Central memory CD8-positive, alpha-beta T cell (primary cell): ENCODE measurements around the gene OSBP.
A peak's percentile ranks its signal among the peaks of the same experiment; 100 is the strongest.

Experiments used
- ATAC-seq: fragments of 150-1000 bp; cut with Tn5 transposase; replicated peaks from 2 replicates; pipeline ENCODE4 v1.10.0; 2022; ENCODE audit warnings: mild to moderate bottlenecking, moderate FRiP score, moderate number of reproducible peaks; ENCODE audit not compliant: poor library complexity, severe bottlenecking; ENCODE audit errors: extremely low read depth
- DNase-seq, 2 donors: peaks; one replicate each; pipeline ENCODE4 v3.0.0; 2021; ENCODE audit warnings: low spot score in 2 of 2
- H3K27ac Mint-ChIP-seq: one replicate; pipeline ENCODE4 v1.8.0; 2022; ENCODE audit warnings: low read depth, mild to moderate bottlenecking, moderate library complexity, mixed read lengths
- H3K27me3 Mint-ChIP-seq: one replicate; pipeline ENCODE4 v1.8.0; 2022; ENCODE audit warnings: mixed read lengths
- H3K36me3 Mint-ChIP-seq: one replicate; pipeline ENCODE4 v1.8.0; 2022; ENCODE audit warnings: mild to moderate bottlenecking, moderate library complexity, mixed read lengths; ENCODE audit not compliant: insufficient read depth
- H3K4me1 Mint-ChIP-seq: one replicate; pipeline ENCODE4 v1.8.0; 2022; ENCODE audit warnings: mixed read lengths
- H3K4me3 Mint-ChIP-seq: one replicate; pipeline ENCODE4 v1.8.0; 2022; ENCODE audit warnings: mild to moderate bottlenecking, moderate library complexity, mixed read lengths
- H3K9me3 Mint-ChIP-seq: one replicate; pipeline ENCODE4 v1.8.0; 2022; ENCODE audit warnings: mixed read lengths

OSBP gene

DNA sequence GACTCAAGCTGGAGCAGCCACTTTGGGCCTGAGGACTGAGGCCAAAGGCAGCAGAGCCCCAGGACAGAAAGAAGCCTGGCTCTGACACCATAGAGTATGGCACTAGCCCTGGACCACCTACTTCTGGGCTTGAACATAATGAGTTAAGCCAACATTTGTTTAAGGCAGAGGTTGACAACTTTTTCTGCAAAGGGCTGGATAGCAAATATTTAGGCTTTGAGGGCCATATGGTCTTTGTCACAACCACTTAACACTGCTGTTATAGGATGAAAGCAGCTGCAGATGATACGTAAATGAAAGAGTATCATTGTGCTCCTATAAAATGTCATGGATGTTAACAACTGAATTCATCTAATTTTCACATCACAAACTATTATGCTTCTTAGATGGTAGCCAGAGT is 16.6 kb downstream of the OSBP start:
- H3K9me3 Mint-ChIP-seq, result no peaks in the 10 kb centered on the region
- no peak overlapping the region for H3K27ac Mint-ChIP-seq
- peaks cover 77% of the 10 kb centered on the region for H3K36me3 Mint-ChIP-seq
- ATAC-seq (no peak), DNase-seq (no peak)
- H3K4me1 Mint-ChIP-seq, result peaks cover 19% of the 10 kb centered on the region
- H3K4me3 Mint-ChIP-seq, result no peak overlapping the region
- H3K27me3 Mint-ChIP-seq, result no peaks in the 10 kb centered on the region

DNA sequence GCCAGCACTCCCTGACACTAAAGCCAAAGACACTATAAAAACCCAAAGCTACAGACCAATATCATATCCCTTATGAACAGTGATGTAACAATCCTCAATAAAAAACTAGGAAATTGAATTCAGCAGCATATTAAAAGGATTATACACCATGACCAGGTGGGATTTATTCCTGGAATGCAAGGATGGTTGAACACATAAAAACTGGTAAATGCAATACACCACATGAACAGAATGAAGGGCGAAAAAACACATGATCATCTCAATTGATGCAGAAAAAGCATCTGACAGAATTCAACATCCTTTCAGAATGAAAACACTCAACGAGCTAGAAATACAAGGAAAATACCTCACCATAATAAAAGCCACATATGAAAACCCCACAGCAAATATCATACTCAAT is 31.3 kb downstream of the OSBP start:
- Mint-ChIP-seq H3K9me3 (peaks cover 7% of the 10 kb centered on the region), H3K36me3 (peaks cover 65% of the 10 kb centered on the region), H3K4me1 (peaks cover 8% of the 10 kb centered on the region), H3K27ac (no peak overlapping the region), H3K4me3 (no peak overlapping the region), H3K27me3 (no peaks in the 10 kb centered on the region)
- ATAC-seq (no peak), DNase-seq (no peak)

DNA sequence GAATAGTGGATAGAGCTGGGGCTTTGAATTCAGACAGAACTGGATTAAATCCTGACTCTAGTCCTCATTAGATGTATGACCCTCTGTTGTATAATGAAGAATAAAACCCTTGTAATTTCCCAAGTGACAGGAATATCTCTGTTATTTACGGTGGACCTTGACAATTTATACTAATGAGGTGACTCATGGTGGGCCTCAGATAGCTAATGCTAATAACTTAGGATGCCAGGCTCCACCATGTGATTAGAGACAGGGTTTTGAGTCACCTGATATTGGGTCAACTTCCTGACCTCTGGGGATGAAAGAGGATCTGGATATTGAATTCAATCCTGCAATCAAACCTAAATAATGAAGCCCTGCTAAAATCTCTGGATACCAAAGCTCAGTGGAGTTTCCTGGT is 33.6 kb downstream of the OSBP start:
- Mint-ChIP-seq H3K27me3 (no peaks in the 10 kb centered on the region), H3K9me3 (peaks cover 7% of the 10 kb centered on the region), H3K36me3 (peaks cover 67% of the 10 kb centered on the region), H3K27ac (no peak overlapping the region), H3K4me1 (peaks cover 8% of the 10 kb centered on the region), H3K4me3 (no peak overlapping the region)
- no peak for DNase-seq
- no peak for ATAC-seq

DNA sequence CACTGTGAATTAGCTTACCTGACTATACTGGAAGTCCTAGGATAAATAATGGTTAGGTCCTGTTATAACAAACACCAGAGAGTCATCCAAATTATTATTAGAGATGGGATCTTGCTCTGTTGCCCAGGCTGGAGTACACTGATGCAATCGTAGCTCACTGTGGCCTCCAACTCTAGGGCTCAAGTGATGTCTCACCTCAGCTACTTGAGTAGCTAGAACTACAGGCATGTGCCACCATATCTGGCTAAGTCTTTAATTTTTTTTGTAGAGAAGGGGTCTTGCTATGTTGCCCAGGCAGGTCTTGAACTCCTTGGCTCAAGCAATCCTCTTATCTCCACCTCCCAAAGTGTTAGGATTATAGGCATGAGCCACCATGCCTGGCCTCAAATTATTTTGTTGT is 37.2 kb downstream of the OSBP start:
- Mint-ChIP-seq H3K4me3 (no peak overlapping the region), H3K27ac (no peak overlapping the region), H3K9me3 (no peaks in the 10 kb centered on the region), H3K36me3 (peaks cover 65% of the 10 kb centered on the region), H3K27me3 (no peaks in the 10 kb centered on the region), H3K4me1 (no peaks in the 10 kb centered on the region)
- DNase-seq (no peak), ATAC-seq (no peak)

DNA sequence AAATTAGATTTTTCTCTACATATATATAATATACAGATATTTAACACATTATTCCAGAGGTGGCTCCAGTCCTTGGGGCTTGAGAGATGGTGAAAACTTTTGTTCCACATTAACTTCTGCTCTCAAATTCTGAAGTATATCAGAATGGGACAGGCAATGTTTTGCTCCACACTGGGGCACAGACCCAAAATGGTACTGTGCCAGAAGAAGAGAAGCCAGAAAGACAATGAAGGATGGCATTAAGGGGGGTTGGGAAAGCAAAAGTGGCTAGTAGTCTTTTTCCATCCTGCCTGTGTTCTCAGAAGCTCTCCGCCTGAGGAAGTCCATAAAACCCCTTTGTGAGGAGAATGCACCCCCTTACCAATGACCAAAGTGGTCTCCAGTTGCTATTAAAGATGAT is 40.1 kb downstream of the OSBP start:
- H3K9me3 Mint-ChIP-seq, result no peaks in the 10 kb centered on the region
- no peak overlapping the region for H3K27ac Mint-ChIP-seq
- no peaks in the 10 kb centered on the region for H3K4me1 Mint-ChIP-seq
- no peak overlapping the region for H3K4me3 Mint-ChIP-seq
- peaks cover 56% of the 10 kb centered on the region for H3K36me3 Mint-ChIP-seq
- DNase-seq (no peak), ATAC-seq (no peak)
- no peaks in the 10 kb centered on the region for H3K27me3 Mint-ChIP-seq

DNA sequence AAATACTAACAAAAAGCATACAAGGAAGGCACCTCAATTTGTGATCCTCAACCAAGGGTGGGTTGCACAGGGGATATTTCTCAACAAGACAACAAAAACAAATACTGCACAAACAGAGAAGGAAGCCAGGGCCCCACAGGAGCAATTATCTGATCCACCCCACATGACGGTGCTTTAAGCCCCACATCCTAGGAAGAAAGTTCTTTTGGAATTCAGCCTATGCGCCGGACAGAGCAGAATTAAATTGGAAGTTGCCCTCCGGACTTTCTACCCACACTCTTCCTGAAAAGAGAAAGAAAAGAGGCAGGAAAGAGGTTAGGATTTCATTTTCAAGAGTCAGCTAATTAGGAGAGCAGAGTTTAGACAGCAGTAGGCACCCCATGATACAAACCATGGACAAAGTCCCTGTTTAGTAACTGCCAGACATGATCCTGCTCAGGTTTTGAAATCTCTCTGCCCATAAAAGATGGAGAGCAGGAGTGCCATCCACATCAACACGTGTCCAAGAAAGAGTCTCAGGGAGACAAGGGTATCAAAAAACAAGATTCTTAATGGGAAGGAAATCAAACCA is 40.6 kb downstream of the OSBP start:
- Mint-ChIP-seq H3K27ac (no peak overlapping the region), H3K4me1 (no peaks in the 10 kb centered on the region), H3K36me3 (peaks cover 51% of the 10 kb centered on the region)

DNA sequence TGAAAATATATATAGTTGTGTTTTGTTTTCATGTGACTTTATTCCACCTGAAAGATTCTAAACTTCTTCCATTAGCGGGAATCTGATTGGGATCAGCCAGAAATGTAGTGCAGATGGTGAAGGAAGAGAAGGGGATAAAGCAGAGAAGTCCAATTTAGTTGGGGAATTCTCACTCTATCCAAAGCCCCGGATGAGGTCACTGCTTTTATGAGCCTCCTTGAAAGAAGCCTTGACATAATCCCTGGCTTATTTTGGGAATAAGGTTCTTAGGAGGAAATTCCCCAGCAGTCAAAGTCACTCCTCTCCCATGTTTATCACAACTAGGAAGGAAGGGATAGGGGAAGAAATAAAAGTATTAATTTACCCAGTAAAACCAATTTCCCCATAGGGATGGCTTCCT is 41.1 kb downstream of the OSBP start:
- no peak for ATAC-seq
- DNase-seq, result no peak
- H3K36me3 Mint-ChIP-seq, result peaks cover 46% of the 10 kb centered on the region
- H3K27ac Mint-ChIP-seq, result no peak overlapping the region
- H3K4me3 Mint-ChIP-seq, result no peak overlapping the region
- H3K27me3 Mint-ChIP-seq, result no peaks in the 10 kb centered on the region
- H3K4me1 Mint-ChIP-seq, result no peaks in the 10 kb centered on the region
- H3K9me3 Mint-ChIP-seq, result no peaks in the 10 kb centered on the region

More for the DNA sequence above, 40.6 kb downstream of the OSBP start:
- Mint-ChIP-seq H3K4me3 (no peak overlapping the region), H3K9me3 (no peaks in the 10 kb centered on the region), H3K27me3 (no peaks in the 10 kb centered on the region)
- DNase-seq, result no peak
- ATAC-seq, result no peak

DNA sequence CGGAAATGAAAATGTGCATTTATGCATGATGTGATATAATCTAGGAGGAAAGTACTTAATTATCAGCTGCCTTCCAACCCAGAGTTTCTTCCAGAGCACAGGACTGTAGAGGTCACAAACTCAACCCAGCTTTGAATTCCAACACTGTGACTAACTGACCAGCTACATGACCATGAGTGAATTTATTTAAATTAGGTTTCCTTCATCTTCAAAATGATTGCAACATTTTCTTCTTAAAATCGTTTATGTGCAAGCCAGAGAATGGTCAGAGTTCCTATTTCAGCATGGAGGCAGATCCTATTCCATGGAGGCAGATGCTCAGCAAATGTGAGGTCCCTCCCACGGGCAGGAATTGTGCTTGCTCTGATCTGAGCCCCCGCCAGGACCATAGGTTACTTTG is 42.4 kb downstream of the OSBP start:
- Mint-ChIP-seq H3K9me3 (no peaks in the 10 kb centered on the region), H3K4me1 (no peaks in the 10 kb centered on the region), H3K27me3 (no peaks in the 10 kb centered on the region), H3K27ac (no peak overlapping the region), H3K4me3 (no peak overlapping the region), H3K36me3 (peaks cover 38% of the 10 kb centered on the region)
- ATAC-seq, result no peak
- no peak for DNase-seq

DNA sequence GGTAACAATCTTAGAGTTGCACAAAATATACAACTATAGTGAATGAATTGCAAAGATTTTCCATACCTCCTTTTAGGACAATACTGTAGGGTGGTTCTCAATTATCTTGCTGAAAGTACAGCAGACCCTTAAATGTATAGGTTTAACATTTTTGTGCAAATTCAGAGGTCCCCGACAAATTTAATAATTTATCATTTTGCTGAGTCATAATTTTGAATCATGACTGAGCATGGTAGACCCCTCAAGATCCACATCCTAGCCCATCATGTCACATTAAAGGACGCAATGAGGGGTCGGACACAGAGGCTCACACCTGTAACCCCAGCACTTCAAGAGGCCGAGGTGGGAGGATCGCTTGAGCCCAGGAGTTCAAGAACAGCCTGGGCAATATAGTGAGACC is 43.5 kb downstream of the OSBP start:
- H3K4me1 Mint-ChIP-seq, result no peaks in the 10 kb centered on the region
- H3K4me3 Mint-ChIP-seq, result no peak overlapping the region
- no peak overlapping the region for H3K27ac Mint-ChIP-seq
- no peak for DNase-seq
- H3K36me3 Mint-ChIP-seq, result peaks cover 28% of the 10 kb centered on the region
- no peaks in the 10 kb centered on the region for H3K27me3 Mint-ChIP-seq
- no peaks in the 10 kb centered on the region for H3K9me3 Mint-ChIP-seq
- no peak for ATAC-seq

DNA sequence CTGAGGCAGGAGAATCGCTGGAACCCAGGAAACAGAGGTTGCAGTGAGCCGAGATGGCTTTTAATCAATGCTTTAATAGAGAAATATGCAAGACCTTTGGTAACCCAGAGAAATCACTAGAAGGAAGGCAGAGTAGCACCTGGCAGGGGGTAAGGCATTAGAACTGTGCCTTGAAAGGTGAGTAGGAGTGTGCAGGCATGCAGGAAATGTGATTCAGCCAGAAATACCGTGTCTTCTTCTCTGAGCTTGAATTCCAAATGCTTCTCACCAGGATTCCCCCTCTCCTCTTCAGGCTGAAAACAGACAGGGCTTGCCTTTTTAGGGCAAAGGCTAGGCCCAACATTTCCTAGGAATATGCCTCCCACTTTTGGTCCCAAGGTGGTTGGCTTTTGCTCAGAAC is 53.3 kb downstream of the OSBP start:
- ATAC-seq, result no peak
- Mint-ChIP-seq H3K4me1 (peaks cover 28% of the 10 kb centered on the region), H3K27ac (no peak overlapping the region), H3K9me3 (no peaks in the 10 kb centered on the region), H3K27me3 (no peaks in the 10 kb centered on the region), H3K4me3 (no peak overlapping the region), H3K36me3 (peaks cover 53% of the 10 kb centered on the region)
- no peak for DNase-seq

DNA sequence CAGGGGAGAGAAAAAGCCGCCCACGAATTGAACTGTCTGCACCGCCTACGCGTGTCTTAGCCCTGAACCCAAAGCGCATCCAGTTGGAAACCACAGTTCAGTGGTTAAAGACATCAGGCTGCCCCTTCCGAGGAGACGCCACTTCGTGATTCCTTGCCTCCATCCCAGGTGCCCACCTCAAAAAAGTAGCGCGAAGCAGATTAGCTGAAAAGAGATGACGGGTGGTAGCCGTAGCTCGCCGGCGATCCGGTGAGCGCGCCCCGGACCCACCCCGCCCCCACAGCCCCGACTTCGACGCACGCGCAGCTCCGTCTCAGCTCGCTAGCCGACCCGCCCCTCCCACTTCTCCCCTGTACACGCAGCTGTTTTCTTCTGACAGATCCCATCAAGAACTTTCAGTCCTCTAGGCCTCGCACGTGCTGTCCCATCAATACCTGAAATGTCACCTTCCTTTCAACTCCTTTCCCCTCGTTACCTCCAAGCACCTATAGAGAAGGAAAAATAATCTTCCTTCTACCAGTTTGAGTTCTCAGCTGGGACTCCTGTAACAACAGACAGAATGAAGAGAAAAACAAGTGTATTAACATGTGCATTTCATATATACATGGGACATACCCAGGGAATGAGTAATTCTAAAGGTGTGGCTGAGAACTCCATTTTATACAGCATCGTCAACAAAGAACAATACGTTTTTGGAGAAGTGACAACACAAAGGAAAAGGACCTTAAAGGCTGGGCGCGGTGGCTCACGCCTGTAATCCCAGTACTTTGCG is 54.7 kb downstream of the OSBP start:
- Mint-ChIP-seq H3K4me3 (peak overlapping the region; percentile 77), H3K27ac (peak overlapping the region; percentile 99), H3K4me1 (peaks cover 37% of the 10 kb centered on the region), H3K27me3 (no peaks in the 10 kb centered on the region), H3K36me3 (peaks cover 58% of the 10 kb centered on the region), H3K9me3 (no peaks in the 10 kb centered on the region)
- peak; percentile 65 for ATAC-seq
- DNase-seq, result peak; percentile 46 to 53

DNA sequence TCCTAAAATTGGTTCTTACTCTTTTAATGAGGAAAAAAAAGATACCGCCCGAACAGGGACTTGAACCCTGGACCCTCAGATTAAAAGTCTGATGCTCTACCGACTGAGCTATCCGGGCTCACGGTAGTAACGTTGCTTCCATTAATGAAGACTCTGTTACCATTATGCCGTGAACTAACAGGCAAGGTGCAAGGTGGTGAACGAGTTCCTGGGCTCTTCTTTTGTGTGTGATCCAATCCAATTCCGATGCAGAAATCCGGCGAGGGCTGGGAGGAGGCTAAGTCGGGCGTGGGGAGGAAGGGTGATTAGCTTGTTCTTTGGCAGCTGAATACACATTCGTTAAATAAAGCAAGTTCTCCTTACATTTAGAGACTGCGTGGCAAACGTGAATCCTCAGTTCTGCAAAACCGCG is 55.3 kb downstream of the OSBP start:
- Mint-ChIP-seq H3K27me3 (no peaks in the 10 kb centered on the region), H3K36me3 (peaks cover 56% of the 10 kb centered on the region), H3K27ac (peak overlapping the region; percentile 99), H3K4me3 (peak overlapping the region; percentile 77), H3K4me1 (peaks cover 39% of the 10 kb centered on the region), H3K9me3 (no peaks in the 10 kb centered on the region)
- peak; percentile 64 to 80 for DNase-seq
- ATAC-seq, result peak; percentile 68

DNA sequence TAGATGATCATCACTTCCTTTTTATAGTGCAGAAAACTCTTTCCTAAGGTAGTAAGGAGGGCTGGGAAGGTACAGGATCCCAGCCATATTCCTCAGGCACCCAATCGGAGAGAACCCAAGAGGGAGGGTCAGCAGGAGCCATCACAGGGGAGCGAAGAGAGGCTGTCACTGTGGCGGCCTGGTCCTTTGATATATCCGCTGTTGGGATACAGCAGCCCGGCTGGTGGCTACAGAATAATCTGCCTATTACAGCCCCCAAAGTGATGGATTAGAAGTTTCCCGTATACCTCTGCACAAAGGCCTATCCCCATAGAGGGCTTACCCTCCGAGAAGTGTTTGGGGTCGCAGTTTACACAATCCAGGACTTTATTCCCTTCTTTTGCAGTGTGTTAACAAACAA is 55.7 kb downstream of the OSBP start:
- H3K4me3 Mint-ChIP-seq, result peak overlapping the region; percentile 77
- ATAC-seq, result no peak
- peaks cover 39% of the 10 kb centered on the region for H3K4me1 Mint-ChIP-seq
- H3K27me3 Mint-ChIP-seq, result no peaks in the 10 kb centered on the region
- no peak for DNase-seq
- H3K9me3 Mint-ChIP-seq, result no peaks in the 10 kb centered on the region
- peaks cover 55% of the 10 kb centered on the region for H3K36me3 Mint-ChIP-seq
- peak overlapping the region; percentile 99 for H3K27ac Mint-ChIP-seq
